ENCODE measurements around the gene ARHGAP28. TPM values are rescaled to one million over a fixed set of nuclear protein-coding genes. Genes with fewer than 3 reads are reported as not detected.

ARHGAP28 gene
- total RNA-seq, 1 experiment from 2014 or later, result not detected

GRCh38 chr18:6955304-6955703, 225.8 kb downstream of the ARHGAP28 start:
- Histone ChIP-seq H3K27ac (ENCODE audit: low read depth, low read length, poor library complexity, severe bottlenecking) (no peak overlapping the region), H3K4me3 (ENCODE audit: low read depth, low read length, poor library complexity, severe bottlenecking) (no peak overlapping the region), H3K9me3 (ENCODE audit: low read depth, low read length, poor library complexity, severe bottlenecking) (no peaks in the 10 kb centered on the region), H3K36me3 (ENCODE audit: insufficient read depth, low read length, poor library complexity, severe bottlenecking) (no peaks in the 10 kb centered on the region), H3K4me1 (ENCODE audit: insufficient read depth, low read length, poor library complexity, severe bottlenecking) (no peaks in the 10 kb centered on the region), H3K27me3 (replicated peaks; ENCODE audit: insufficient read depth, low read depth, low read length, poor library complexity) (no peaks in the 10 kb centered on the region)
- no peak for DNase-seq (ENCODE audit: low spot score)
- ChIA-PET CTCF (no interaction called here), POLR2A (ENCODE audit: low non-redundant PET) (no interaction called here)
- intact Hi-C loops (cut with micrococcal nuclease; ENCODE audit: unreplicated experiment), result no loop called here
- no TSS peak for BruUV-seq (replicated peaks)
- no peak for TF ChIP-seq EZH2 (IDR thresholded peaks at IDR 0.05; ENCODE audit: borderline replicate concordance, low read depth, low read length, poor library complexity, severe bottlenecking)
- TF ChIP-seq, protein P1, sequence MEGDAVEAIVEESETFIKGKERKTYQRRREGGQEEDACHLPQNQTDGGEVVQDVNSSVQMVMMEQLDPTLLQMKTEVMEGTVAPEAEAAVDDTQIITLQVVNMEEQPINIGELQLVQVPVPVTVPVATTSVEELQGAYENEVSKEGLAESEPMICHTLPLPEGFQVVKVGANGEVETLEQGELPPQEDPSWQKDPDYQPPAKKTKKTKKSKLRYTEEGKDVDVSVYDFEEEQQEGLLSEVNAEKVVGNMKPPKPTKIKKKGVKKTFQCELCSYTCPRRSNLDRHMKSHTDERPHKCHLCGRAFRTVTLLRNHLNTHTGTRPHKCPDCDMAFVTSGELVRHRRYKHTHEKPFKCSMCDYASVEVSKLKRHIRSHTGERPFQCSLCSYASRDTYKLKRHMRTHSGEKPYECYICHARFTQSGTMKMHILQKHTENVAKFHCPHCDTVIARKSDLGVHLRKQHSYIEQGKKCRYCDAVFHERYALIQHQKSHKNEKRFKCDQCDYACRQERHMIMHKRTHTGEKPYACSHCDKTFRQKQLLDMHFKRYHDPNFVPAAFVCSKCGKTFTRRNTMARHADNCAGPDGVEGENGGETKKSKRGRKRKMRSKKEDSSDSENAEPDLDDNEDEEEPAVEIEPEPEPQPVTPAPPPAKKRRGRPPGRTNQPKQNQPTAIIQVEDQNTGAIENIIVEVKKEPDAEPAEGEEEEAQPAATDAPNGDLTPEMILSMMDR (conservative IDR thresholded peaks at IDR 0.05; ENCODE audit: low read depth, low read length), result no peak

GRCh38 chr18:6956495-6956894, 227.0 kb downstream of the ARHGAP28 start:
- H3K27ac ChIP-seq (ENCODE audit: low read depth, low read length, poor library complexity, severe bottlenecking), result no peak overlapping the region
- H3K9me3 ChIP-seq (ENCODE audit: low read depth, low read length, poor library complexity, severe bottlenecking), result no peaks in the 10 kb centered on the region
- no TSS peak for BruUV-seq (replicated peaks)
- no peaks in the 10 kb centered on the region for H3K27me3 ChIP-seq (replicated peaks; ENCODE audit: insufficient read depth, low read depth, low read length, poor library complexity)
- intact Hi-C loops (cut with micrococcal nuclease; ENCODE audit: unreplicated experiment), result no loop called here
- H3K4me3 ChIP-seq (ENCODE audit: low read depth, low read length, poor library complexity, severe bottlenecking), result no peak overlapping the region
- POLR2A ChIA-PET (ENCODE audit: low non-redundant PET), result no interaction called here
- no peak for TF ChIP-seq EZH2 (IDR thresholded peaks at IDR 0.05; ENCODE audit: borderline replicate concordance, low read depth, low read length, poor library complexity, severe bottlenecking)
- TF ChIP-seq, protein P1 (conservative IDR thresholded peaks at IDR 0.05; ENCODE audit: low read depth, low read length), result no peak
- no peaks in the 10 kb centered on the region for H3K36me3 ChIP-seq (ENCODE audit: insufficient read depth, low read length, poor library complexity, severe bottlenecking)
- CTCF ChIA-PET, result no interaction called here
- DNase-seq (ENCODE audit: low spot score), result no peak
- H3K4me1 ChIP-seq (ENCODE audit: insufficient read depth, low read length, poor library complexity, severe bottlenecking), result no peaks in the 10 kb centered on the region

DNA sequence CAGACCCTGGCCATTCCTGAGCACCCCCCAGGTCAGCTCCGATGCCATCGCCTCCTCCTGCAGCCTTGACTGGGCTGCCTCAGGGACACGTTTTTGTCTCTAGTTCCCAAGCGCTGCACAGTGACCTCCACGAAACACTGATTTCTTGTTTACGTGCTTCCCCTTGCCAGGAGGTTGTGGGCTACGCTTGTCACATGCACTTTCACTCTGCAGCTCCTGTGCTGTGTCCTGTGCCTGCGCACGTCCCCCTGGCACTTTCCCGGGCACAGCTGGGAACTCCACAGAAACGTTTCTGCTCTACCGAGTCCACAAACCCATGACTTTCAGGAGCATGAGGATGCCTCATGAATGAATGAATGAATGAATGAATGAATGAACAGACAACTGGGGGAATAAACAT, 227.5 kb downstream of the ARHGAP28 start:
- Histone ChIP-seq H3K27ac (ENCODE audit: low read depth, low read length, poor library complexity, severe bottlenecking) (no peak overlapping the region), H3K36me3 (ENCODE audit: insufficient read depth, low read length, poor library complexity, severe bottlenecking) (no peaks in the 10 kb centered on the region), H3K9me3 (ENCODE audit: low read depth, low read length, poor library complexity, severe bottlenecking) (no peaks in the 10 kb centered on the region), H3K4me3 (ENCODE audit: low read depth, low read length, poor library complexity, severe bottlenecking) (no peak overlapping the region), H3K27me3 (replicated peaks; ENCODE audit: insufficient read depth, low read depth, low read length, poor library complexity) (no peaks in the 10 kb centered on the region), H3K4me1 (ENCODE audit: insufficient read depth, low read length, poor library complexity, severe bottlenecking) (no peaks in the 10 kb centered on the region)
- intact Hi-C loops (cut with micrococcal nuclease; ENCODE audit: unreplicated experiment), result no loop called here
- no peak for TF ChIP-seq EZH2 (IDR thresholded peaks at IDR 0.05; ENCODE audit: borderline replicate concordance, low read depth, low read length, poor library complexity, severe bottlenecking)
- TF ChIP-seq, protein P1 (conservative IDR thresholded peaks at IDR 0.05; ENCODE audit: low read depth, low read length), result no peak
- ChIA-PET CTCF (no interaction called here), POLR2A (ENCODE audit: low non-redundant PET) (no interaction called here)
- no TSS peak for BruUV-seq (replicated peaks)
- no peak for DNase-seq (ENCODE audit: low spot score)

Data from A673 (cell line).